WTC11 (cell line): ENCODE results near the gene ALKBH7. TPM values are rescaled to one million over a fixed set of nuclear protein-coding genes. Genes with fewer than 3 reads are reported as not detected.

ENCODE experiments used
- ATAC-seq: fragments of 200-7000 bp; cut with Tn5 transposase; 2 replicates; pipeline ENCODE4 v1.10.0; 2021; ENCODE audit warnings: mild to moderate bottlenecking, moderate library complexity
- CTCF ChIA-PET: fragments of 300-600 bp; sonication (Branson Sonifier 250); formaldehyde crosslinking; loops from one replicate; lab custom pipeline; 2021; ENCODE audit warnings: antibody characterized with exemption; lab: Charles Lee
- POLR2A ChIA-PET: fragments of 350-600 bp; sonication (Branson Sonifier 250); formaldehyde crosslinking; loops from one replicate; lab custom pipeline; 2021; ENCODE audit warnings: antibody characterized with exemption; lab: Charles Lee
- DNase-seq: peaks from one replicate; pipeline ENCODE4 v3.0.0; 2021; ENCODE audit warnings: low spot score
- H3K27ac Mint-ChIP-seq: 2 replicates; pipeline ENCODE4 v1.8.0; 2021; ENCODE audit warnings: mixed read lengths
- H3K27me3 Mint-ChIP-seq: 2 replicates; pipeline ENCODE4 v1.8.0; 2021; ENCODE audit warnings: low read depth, mild to moderate bottlenecking, moderate library complexity, mixed read lengths
- H3K36me3 Mint-ChIP-seq: 2 replicates; pipeline ENCODE4 v1.8.0; 2021; ENCODE audit warnings: mixed read lengths
- H3K4me1 Mint-ChIP-seq: 2 replicates; pipeline ENCODE4 v1.8.0; 2022; ENCODE audit warnings: mixed read lengths
- H3K4me3 Mint-ChIP-seq: 2 replicates; pipeline ENCODE4 v1.8.0; 2021; ENCODE audit warnings: mild to moderate bottlenecking, moderate library complexity, mixed read lengths
- H3K9me3 Mint-ChIP-seq: 2 replicates; pipeline ENCODE4 v1.8.0; 2021; ENCODE audit warnings: mixed read lengths
- AFF4 ChIP-seq: sonication (generic); formaldehyde crosslinking; IDR thresholded peaks from 2 replicates; pipeline ENCODE4 v1.8.1; 2023; ENCODE audit warnings: mild to moderate bottlenecking, missing genetic modification reagents, borderline replicate concordance
- AR ChIP-seq: fragments of 250-450 bp; sonication (Bioruptor Pico); IDR thresholded peaks from 2 replicates; pipeline ENCODE4 v1.9.0; 2021; ENCODE audit warnings: mild to moderate bottlenecking
- CBFB ChIP-seq: sonication (generic); formaldehyde crosslinking; IDR thresholded peaks from 2 replicates; pipeline ENCODE4 v1.8.1; 2022; ENCODE audit warnings: mild to moderate bottlenecking, low read depth, missing genetic modification reagents
- CREM ChIP-seq: sonication (generic); formaldehyde crosslinking; IDR thresholded peaks from 2 replicates; pipeline ENCODE4 v1.8.1; 2022; ENCODE audit warnings: mild to moderate bottlenecking, missing genetic modification reagents, moderate library complexity
- E2F4 ChIP-seq: sonication (generic); formaldehyde crosslinking; IDR thresholded peaks from 2 replicates; pipeline ENCODE4 v1.8.1; 2022; ENCODE audit warnings: low read depth, mild to moderate bottlenecking, moderate library complexity, missing genetic modification reagents, borderline replicate concordance
- FOXP1 ChIP-seq: sonication (generic); formaldehyde crosslinking; IDR thresholded peaks from 2 replicates; pipeline ENCODE4 v1.8.0; 2022; ENCODE audit warnings: missing genetic modification reagents, mild to moderate bottlenecking, moderate library complexity, borderline replicate concordance
- KAT7 ChIP-seq: sonication (generic); formaldehyde crosslinking; IDR thresholded peaks from 2 replicates; pipeline ENCODE4 v1.8.1; 2023; ENCODE audit warnings: missing genetic modification reagents, mild to moderate bottlenecking, borderline replicate concordance
- MAX ChIP-seq: sonication (generic); formaldehyde crosslinking; IDR thresholded peaks from 2 replicates; pipeline ENCODE4 v1.8.0; 2022; ENCODE audit warnings: mild to moderate bottlenecking, missing genetic modification reagents
- MLX ChIP-seq: sonication (generic); formaldehyde crosslinking; IDR thresholded peaks from 2 replicates; pipeline ENCODE4 v1.8.1; 2023; ENCODE audit warnings: mild to moderate bottlenecking, missing genetic modification reagents, moderate library complexity
- MXD4 ChIP-seq: fragments of 250-450 bp; sonication (Bioruptor Pico); IDR thresholded peaks from 2 replicates; pipeline ENCODE4 v1.8.0; 2021; ENCODE audit warnings: mild to moderate bottlenecking, moderate library complexity, borderline replicate concordance
- NFE2L1 ChIP-seq: sonication (generic); formaldehyde crosslinking; IDR thresholded peaks from 2 replicates; pipeline ENCODE4 v1.8.1; 2023; ENCODE audit warnings: missing genetic modification reagents
- NR1H2 ChIP-seq: sonication (generic); formaldehyde crosslinking; IDR thresholded peaks from 2 replicates; pipeline ENCODE4 v1.9.0; 2021; ENCODE audit warnings: mild to moderate bottlenecking, moderate library complexity, missing genetic modification reagents
- RORB ChIP-seq: fragments of 250-450 bp; sonication (Bioruptor Pico); IDR thresholded peaks from 2 replicates; pipeline ENCODE4 v1.9.0; 2021; ENCODE audit warnings: mild to moderate bottlenecking
- SMAD4 ChIP-seq: sonication (generic); formaldehyde crosslinking; IDR thresholded peaks from 2 replicates; pipeline ENCODE4 v1.8.0; 2022; ENCODE audit warnings: mild to moderate bottlenecking, missing genetic modification reagents
- SOX15 ChIP-seq: fragments of 250-450 bp; sonication (Bioruptor Pico); IDR thresholded peaks from 2 replicates; pipeline ENCODE4 v1.9.0; 2021; ENCODE audit warnings: mild to moderate bottlenecking
- ZBTB43 ChIP-seq: sonication (generic); formaldehyde crosslinking; IDR thresholded peaks from 2 replicates; pipeline ENCODE4 v1.8.1; 2023; ENCODE audit warnings: mild to moderate bottlenecking, missing genetic modification reagents
- ZNF232 ChIP-seq: sonication (generic); formaldehyde crosslinking; IDR thresholded peaks from 2 replicates; pipeline ENCODE4 v1.8.0; 2022; ENCODE audit warnings: mild to moderate bottlenecking, missing genetic modification reagents
- ZNF396 ChIP-seq: fragments of 250-450 bp; sonication (Bioruptor Pico); IDR thresholded peaks from 2 replicates; pipeline ENCODE4 v1.8.0; 2021; ENCODE audit warnings: mild to moderate bottlenecking, moderate library complexity, borderline replicate concordance
- ZNF416 ChIP-seq: fragments of 250-450 bp; sonication (Bioruptor Pico); IDR thresholded peaks from 2 replicates; pipeline ENCODE4 v1.9.0; 2021; ENCODE audit warnings: mild to moderate bottlenecking, inconsistent platforms
- ZSCAN18 ChIP-seq: fragments of 250-450 bp; sonication (Bioruptor Pico); IDR thresholded peaks from 2 replicates; pipeline ENCODE4 v2.1.2; 2022; ENCODE audit warnings: mild to moderate bottlenecking, moderate library complexity
- total RNA-seq: library from RNA; stranded (reverse); gene quantifications from 3 replicates; pipeline ENCODE4 v1.2.3, GENCODE V29; 2021

Gene ALKBH7
- total RNA-seq, 1 experiment from 2014 or later = 96.4 TPM

- no peak for TF ChIP-seq CBFB (CRISPR knock-in tag)
- TF ChIP-seq SOX15 = no peak
- TF ChIP-seq MAX (CRISPR knock-in tag) = no peak
- TF ChIP-seq NFE2L1 (CRISPR knock-in tag) = no peak
- TF ChIP-seq ZSCAN18 = no peak
- no peak for TF ChIP-seq ZNF396
- TF ChIP-seq E2F4 (CRISPR knock-in tag) = no peak
- TF ChIP-seq NR1H2 (CRISPR knock-in tag) = no peak
- TF ChIP-seq ZBTB43 (CRISPR knock-in tag) = no peak
- TF ChIP-seq MXD4 (CRISPR knock-in tag) = no peak
- TF ChIP-seq KAT7 (CRISPR knock-in tag) = no peak
- TF ChIP-seq ZNF232 = no peak
- Mint-ChIP-seq H3K9me3 (no peaks in the 10 kb centered on the region), H3K27ac (no peak overlapping the region), H3K4me3 (no peak overlapping the region), H3K4me1 (peaks cover 15% of the 10 kb centered on the region), H3K36me3 (peaks cover 71% of the 10 kb centered on the region), H3K27me3 (no peaks in the 10 kb centered on the region)
- POLR2A ChIA-PET = interaction anchor here (0.6 kb wide), 1 partner anchor 8 kb away, joined by 3 read pairs; no protein-coding TSS in a partner anchor
- ATAC-seq = peak; percentile 45
- CTCF ChIA-PET = interaction anchor here (0.5 to 1.4 kb wide), 8 partner anchors 8 to 446 kb away, joined by 3 to 7 read pairs (median 3); partner anchors contain the start of genes CRB3 and GTF2F1
- DNase-seq = peak; percentile 36
Observed at GRCh38 chr19:6417713-6418561, 45.3 kb downstream of the ALKBH7 start.

- Mint-ChIP-seq H3K27me3 (no peaks in the 10 kb centered on the region), H3K4me1 (peaks cover 21% of the 10 kb centered on the region), H3K27ac (no peak overlapping the region), H3K36me3 (peaks cover 72% of the 10 kb centered on the region), H3K4me3 (no peak overlapping the region), H3K9me3 (no peaks in the 10 kb centered on the region)
- TF ChIP-seq ZNF416 (CRISPR knock-in tag) (no peak), FOXP1 (CRISPR knock-in tag) (no peak), AFF4 (CRISPR knock-in tag) (no peak), RORB (CRISPR knock-in tag) (no peak), MLX (CRISPR knock-in tag) (no peak), SMAD4 (no peak), AR (CRISPR knock-in tag) (no peak), ZNF232 (no peak), CREM (CRISPR knock-in tag) (no peak)
- ChIA-PET CTCF (interaction anchor here (0.5 kb wide), 1 partner anchor 445 kb away, joined by 3 read pairs; no protein-coding TSS in a partner anchor), POLR2A (interaction anchor here (0.6 kb wide), 1 partner anchor 9 kb away, joined by 3 read pairs; no protein-coding TSS in a partner anchor)
- DNase-seq (no peak), ATAC-seq (no peak)
Observed at GRCh38 chr19:6418562-6418932, 46.0 kb downstream of the ALKBH7 start.
